GM12878 (cell line): ENCODE data around the gene PYM1. TPM values are rescaled to one million over a fixed set of nuclear protein-coding genes. Genes with fewer than 3 reads are reported as not detected.

Experiments used
- ATAC-seq: fragments of 200-7000 bp; cut with Tn5 transposase; 3 replicates; pipeline ENCODE4 v1.9.1; 2020; ENCODE audit warnings: mild to moderate bottlenecking, moderate library complexity
- BruUV-seq: library from RNA; stranded (reverse); fragments of 400-500 nt; replicated peaks from 2 replicates; lab custom pipeline; 2021; lab: Mats Ljungman, UMichigan
- CTCF ChIA-PET: fragments of 300-600 bp; sonication (Branson Sonifier 250); formaldehyde crosslinking; extraction: SDS; loops from one replicate; lab custom pipeline; 2021; ENCODE audit warnings: inconsistent platforms; lab: Yijun Ruan, JAX
- POLR2A ChIA-PET: fragments of 350-600 bp; formaldehyde crosslinking; extraction: SDS; loops from one replicate; lab custom pipeline; 2021; ENCODE audit warnings: inconsistent platforms; lab: Charles Lee
- RAD21 ChIA-PET: fragments of 300-600 bp; sonication (Branson Sonifier 250); formaldehyde crosslinking; loops from one replicate; lab custom pipeline; 2023; ENCODE audit warnings: antibody characterized with exemption; ENCODE audit not compliant: unreplicated experiment; lab: Charles Lee
- SMC1A ChIA-PET: fragments of 300-600 bp; sonication (Branson Sonifier 250); formaldehyde crosslinking; loops from one replicate; lab custom pipeline; 2023; ENCODE audit not compliant: unreplicated experiment, uncharacterized antibody; lab: Charles Lee
- DNase-seq: peaks from one replicate; pipeline ENCODE4 v3.0.0-alpha.2; 2011; ENCODE audit warnings: low read depth, low spot score
- FAIRE-seq: peaks from 3 replicates; lab custom pipeline; 2011; peaks lifted over from hg19 to GRCh38; lab: Jason Lieb, UNC
- H2AFZ ChIP-seq: 2 replicates; pipeline ENCODE4 v1.6.0; 2011; ENCODE audit warnings: low read depth, low read length, control low read depth; ENCODE audit not compliant: control insufficient read depth
- H3K27ac ChIP-seq: 2 replicates; pipeline ENCODE4 v1.5.1; 2011; ENCODE audit warnings: control low read depth; ENCODE audit not compliant: control insufficient read depth, insufficient read depth
- H3K27me3 ChIP-seq, 2 experiments: replicated peaks in 1 of 2; 2 replicates each; pipeline versions ENCODE4 v1.6.0 to v1.6.1; 2011; ENCODE audit warnings: low read length in 1 of 2; ENCODE audit not compliant: control insufficient read depth in 2 of 2, insufficient read depth in 2 of 2
- H3K36me3 ChIP-seq, 2 experiments: 2 replicates each; pipeline ENCODE4 v1.5.1; 2011; ENCODE audit warnings: low read length in 1 of 2; ENCODE audit not compliant: control insufficient read depth in 2 of 2, insufficient read depth in 2 of 2
- H3K4me1 ChIP-seq: 2 replicates; pipeline ENCODE4 v1.6.1; 2011; ENCODE audit warnings: mild to moderate bottlenecking, low read length, moderate library complexity, mixed read lengths; ENCODE audit not compliant: control insufficient read depth, insufficient read depth
- H3K4me2 ChIP-seq: 2 replicates; pipeline ENCODE4 v1.6.0; 2011; ENCODE audit warnings: control low read depth; ENCODE audit not compliant: control insufficient read depth, insufficient read depth
- H3K4me3 ChIP-seq: fragments of 200-600 bp; sonication (generic); 2 replicates; pipeline ENCODE4 v1.5.1; 2016
- H3K79me2 ChIP-seq: 2 replicates; pipeline ENCODE4 v1.6.0; 2011; ENCODE audit warnings: low read length; ENCODE audit not compliant: control insufficient read depth, insufficient read depth
- H3K9ac ChIP-seq: 2 replicates; pipeline ENCODE4 v1.8.0; 2011; ENCODE audit warnings: low read length, control low read depth, mixed read lengths; ENCODE audit not compliant: control insufficient read depth, insufficient read depth
- H3K9me3 ChIP-seq: replicated peaks from 3 replicates; pipeline ENCODE4 v1.5.1; 2011; ENCODE audit warnings: mild to moderate bottlenecking, low read length; ENCODE audit not compliant: control insufficient read depth, insufficient read depth
- H4K20me1 ChIP-seq: 2 replicates; pipeline ENCODE4 v1.6.0; 2011; ENCODE audit not compliant: control insufficient read depth, insufficient read depth
- CBX3 ChIP-seq: fragments of 200-600 bp; sonication (generic); IDR thresholded peaks from 2 replicates; pipeline ENCODE4 v1.6.1; 2016; ENCODE audit warnings: low read depth, borderline replicate concordance
- EZH2 ChIP-seq: IDR thresholded peaks from 2 replicates; pipeline ENCODE4 v1.6.1; 2012; ENCODE audit warnings: low read depth, mild to moderate bottlenecking, control low read depth, inconsistent platforms, low read length, borderline replicate concordance; ENCODE audit not compliant: control insufficient read depth
- HDGF ChIP-seq: fragments of 450-650 bp; IDR thresholded peaks from 2 replicates; pipeline ENCODE4 v1.6.1; 2016; ENCODE audit warnings: antibody characterized with exemption
- KAT2A ChIP-seq: conservative IDR thresholded peaks from 2 replicates; pipeline ENCODE4 v1.6.1; 2011; ENCODE audit warnings: low read depth, low read length; ENCODE audit not compliant: control insufficient read depth
- KLF5 ChIP-seq: fragments of 450-650 bp; IDR thresholded peaks from 2 replicates; pipeline ENCODE4 v1.6.1; 2014; ENCODE audit warnings: mild to moderate bottlenecking; ENCODE audit not compliant: partially characterized antibody
- MEF2B ChIP-seq: fragments of 450-650 bp; IDR thresholded peaks from 2 replicates; pipeline ENCODE4 v1.6.1; 2018; ENCODE audit warnings: mild to moderate bottlenecking, moderate library complexity; ENCODE audit not compliant: partially characterized antibody, poor library complexity, severe bottlenecking
- MTA3 ChIP-seq: IDR thresholded peaks from 2 replicates; pipeline ENCODE4 v1.6.1; 2012; ENCODE audit warnings: low read length, inconsistent platforms, borderline replicate concordance
- TCF3 ChIP-seq: IDR thresholded peaks from 2 replicates; pipeline ENCODE4 v1.6.1; 2012; ENCODE audit warnings: low read depth, mild to moderate bottlenecking, low read length, borderline replicate concordance; ENCODE audit not compliant: insufficient read depth
- ZSCAN29 ChIP-seq: fragments of 450-650 bp; IDR thresholded peaks from 2 replicates; pipeline ENCODE4 v1.6.1; 2017; ENCODE audit warnings: mild to moderate bottlenecking, moderate library complexity
- WGBS: methylation state at CpG from one replicate; pipeline ENCODE4 v1.1.6; 2016; ENCODE audit warnings: low lambda C conversion rate; ENCODE audit not compliant: insufficient replicate concordance, insufficient coverage; ENCODE audit errors: missing lambda C conversion rate; 5-methylcytosine and 5-hydroxymethylcytosine counted together
- in situ Hi-C: fragments of 300-500 bp; cut with MboI; formaldehyde crosslinking; loops from 9 replicates; pipeline ENCODE4 v1.14.3; 2018; ENCODE audit warnings: mixed read lengths
- intact Hi-C: fragments of 100-400 bp; cut with micrococcal nuclease; formaldehyde crosslinking; loops from one replicate; pipeline ENCODE4 v1.14.2; 2022; ENCODE audit not compliant: unreplicated experiment
- polyA plus RNA-seq, 11 experiments: library from polyadenylated mRNA; depleted of rRNA in 4 of 11; unstranded in 6 of 11; stranded (reverse) in 5 of 11; fragments of >200 nt; fragmentation: Nextera tagmentation in 4 of 11; fragmentation: Illumina TruSeq in 1 of 11; extraction: Ambion mirVana in 4 of 11; extraction: Trizol in 1 of 11; gene quantifications; 1 replicate in 1 of 11; 2 replicates in 10 of 11; pipeline versions ENCODE4 v1.2.1 to v1.2.3, GENCODE V29; 2011 to 2016; ENCODE audit warnings: inconsistent platforms in 2 of 11, missing spikeins in 2 of 11, low read depth in 1 of 11
- total RNA-seq, 4 experiments: library from RNA; depleted of rRNA in 3 of 4; stranded (reverse); fragments of >200 nt in 3 of 4; fragmentation: Illumina TruSeq in 1 of 4; extraction: Trizol in 1 of 4; gene quantifications; 2 replicates each; pipeline versions ENCODE4 v1.2.1 to v1.2.3, GENCODE V29; 2013 to 2021
- TF ChIP-seq, protein P1 (sequence below): fragments of 150-350 bp; IDR thresholded peaks from 2 replicates; pipeline ENCODE4 v1.6.1; 2014; ENCODE audit warnings: mild to moderate bottlenecking, low read depth, low read length
- TF ChIP-seq, protein P2 (sequence below): IDR thresholded peaks from 2 replicates; pipeline ENCODE4 v1.6.1; 2011; ENCODE audit warnings: borderline replicate concordance, low read depth, mild to moderate bottlenecking, moderate library complexity, mixed read lengths, low read length; ENCODE audit not compliant: insufficient read depth; ENCODE audit errors: extremely low read length
- TF ChIP-seq, protein P3 (sequence below): fragments of 450-650 bp; IDR thresholded peaks from 2 replicates; pipeline ENCODE4 v1.6.1; 2017; ENCODE audit warnings: mild to moderate bottlenecking, moderate library complexity

The PYM1 gene
- total and polyA plus RNA-seq, 10 of the 15 experiments (the other 5 are each of a cell fraction or from before 2014, with no cell fraction given): 33.9 to 93.4 (median 55.8) TPM

DNA sequence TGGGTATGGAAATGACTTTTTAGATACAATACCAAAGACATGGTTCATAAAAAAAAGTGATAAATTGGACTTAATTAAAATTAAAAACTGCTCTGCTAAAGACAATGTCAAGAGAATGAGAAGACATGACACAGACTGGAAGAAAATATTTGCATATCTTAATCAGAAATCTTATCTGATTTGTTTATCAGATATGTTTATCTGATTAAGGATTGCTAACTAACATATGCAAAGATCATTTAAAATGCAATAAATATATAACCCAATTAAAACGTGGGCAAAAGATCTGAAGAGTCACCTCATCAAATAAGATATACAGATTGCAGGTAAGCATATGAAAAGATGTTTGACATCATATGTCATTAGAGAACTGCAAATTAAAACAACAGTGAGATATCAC lies 75.0 kb downstream of the PYM1 start:
- intact Hi-C loops: no loop called here
- ATAC-seq: no peak
- POLR2A ChIA-PET: interaction anchor here (0.6 kb wide), 1 partner anchor 10 kb away, joined by 4 read pairs; no protein-coding TSS in a partner anchor
- no peak for FAIRE-seq
- H4K20me1 ChIP-seq: no peaks in the 10 kb centered on the region
- DNase-seq: no peak
- no peaks in the 10 kb centered on the region for H3K9me3 ChIP-seq
- peaks cover 0 to 1% of the 10 kb centered on the region in 2 experiments; a peak in 2 of 4 replicates for H3K27me3 ChIP-seq
- no peaks in the 10 kb centered on the region for H3K79me2 ChIP-seq
- H3K36me3 ChIP-seq: no peaks in the 10 kb centered on the region
- H2AFZ ChIP-seq: no peak overlapping the region
- 3% methylated on average over 1 of the region's 1 CpG for WGBS
- SMC1A ChIA-PET: no interaction called here
- RAD21 ChIA-PET: no interaction called here
- no peak for TF ChIP-seq TCF3
- no peak for TF ChIP-seq HDGF
- no peak for TF ChIP-seq EZH2
- no peak for TF ChIP-seq MTA3
- no peak for TF ChIP-seq MEF2B
- no peak for TF ChIP-seq KLF5
- TF ChIP-seq KAT2A: no peak
- no peak for TF ChIP-seq ZSCAN29
- TF ChIP-seq CBX3: no peak
- TF ChIP-seq, protein P1, sequence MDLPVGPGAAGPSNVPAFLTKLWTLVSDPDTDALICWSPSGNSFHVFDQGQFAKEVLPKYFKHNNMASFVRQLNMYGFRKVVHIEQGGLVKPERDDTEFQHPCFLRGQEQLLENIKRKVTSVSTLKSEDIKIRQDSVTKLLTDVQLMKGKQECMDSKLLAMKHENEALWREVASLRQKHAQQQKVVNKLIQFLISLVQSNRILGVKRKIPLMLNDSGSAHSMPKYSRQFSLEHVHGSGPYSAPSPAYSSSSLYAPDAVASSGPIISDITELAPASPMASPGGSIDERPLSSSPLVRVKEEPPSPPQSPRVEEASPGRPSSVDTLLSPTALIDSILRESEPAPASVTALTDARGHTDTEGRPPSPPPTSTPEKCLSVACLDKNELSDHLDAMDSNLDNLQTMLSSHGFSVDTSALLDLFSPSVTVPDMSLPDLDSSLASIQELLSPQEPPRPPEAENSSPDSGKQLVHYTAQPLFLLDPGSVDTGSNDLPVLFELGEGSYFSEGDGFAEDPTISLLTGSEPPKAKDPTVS: no peak
- TF ChIP-seq, protein P2, sequence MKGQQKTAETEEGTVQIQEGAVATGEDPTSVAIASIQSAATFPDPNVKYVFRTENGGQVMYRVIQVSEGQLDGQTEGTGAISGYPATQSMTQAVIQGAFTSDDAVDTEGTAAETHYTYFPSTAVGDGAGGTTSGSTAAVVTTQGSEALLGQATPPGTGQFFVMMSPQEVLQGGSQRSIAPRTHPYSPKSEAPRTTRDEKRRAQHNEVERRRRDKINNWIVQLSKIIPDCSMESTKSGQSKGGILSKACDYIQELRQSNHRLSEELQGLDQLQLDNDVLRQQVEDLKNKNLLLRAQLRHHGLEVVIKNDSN: no peak
- TF ChIP-seq, protein P3, sequence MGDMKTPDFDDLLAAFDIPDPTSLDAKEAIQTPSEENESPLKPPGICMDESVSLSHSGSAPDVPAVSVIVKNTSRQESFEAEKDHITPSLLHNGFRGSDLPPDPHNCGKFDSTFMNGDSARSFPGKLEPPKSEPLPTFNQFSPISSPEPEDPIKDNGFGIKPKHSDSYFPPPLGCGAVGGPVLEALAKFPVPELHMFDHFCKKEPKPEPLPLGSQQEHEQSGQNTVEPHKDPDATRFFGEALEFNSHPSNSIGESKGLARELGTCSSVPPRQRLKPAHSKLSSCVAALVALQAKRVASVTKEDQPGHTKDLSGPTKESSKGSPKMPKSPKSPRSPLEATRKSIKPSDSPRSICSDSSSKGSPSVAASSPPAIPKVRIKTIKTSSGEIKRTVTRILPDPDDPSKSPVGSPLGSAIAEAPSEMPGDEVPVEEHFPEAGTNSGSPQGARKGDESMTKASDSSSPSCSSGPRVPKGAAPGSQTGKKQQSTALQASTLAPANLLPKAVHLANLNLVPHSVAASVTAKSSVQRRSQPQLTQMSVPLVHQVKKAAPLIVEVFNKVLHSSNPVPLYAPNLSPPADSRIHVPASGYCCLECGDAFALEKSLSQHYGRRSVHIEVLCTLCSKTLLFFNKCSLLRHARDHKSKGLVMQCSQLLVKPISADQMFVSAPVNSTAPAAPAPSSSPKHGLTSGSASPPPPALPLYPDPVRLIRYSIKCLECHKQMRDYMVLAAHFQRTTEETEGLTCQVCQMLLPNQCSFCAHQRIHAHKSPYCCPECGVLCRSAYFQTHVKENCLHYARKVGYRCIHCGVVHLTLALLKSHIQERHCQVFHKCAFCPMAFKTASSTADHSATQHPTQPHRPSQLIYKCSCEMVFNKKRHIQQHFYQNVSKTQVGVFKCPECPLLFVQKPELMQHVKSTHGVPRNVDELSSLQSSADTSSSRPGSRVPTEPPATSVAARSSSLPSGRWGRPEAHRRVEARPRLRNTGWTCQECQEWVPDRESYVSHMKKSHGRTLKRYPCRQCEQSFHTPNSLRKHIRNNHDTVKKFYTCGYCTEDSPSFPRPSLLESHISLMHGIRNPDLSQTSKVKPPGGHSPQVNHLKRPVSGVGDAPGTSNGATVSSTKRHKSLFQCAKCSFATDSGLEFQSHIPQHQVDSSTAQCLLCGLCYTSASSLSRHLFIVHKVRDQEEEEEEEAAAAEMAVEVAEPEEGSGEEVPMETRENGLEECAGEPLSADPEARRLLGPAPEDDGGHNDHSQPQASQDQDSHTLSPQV: no peak
- H3K4me2 ChIP-seq: no peak overlapping the region
- no TSS peak for BruUV-seq
- H3K27ac ChIP-seq: no peak overlapping the region
- no peaks in the 10 kb centered on the region for H3K4me1 ChIP-seq
- CTCF ChIA-PET: interaction anchor here (0.8 kb wide), 1 partner anchor 33 kb away, joined by 3 read pairs; no protein-coding TSS in a partner anchor
- in situ Hi-C loops: no loop called here
- no peak overlapping the region for H3K9ac ChIP-seq
- H3K4me3 ChIP-seq: no peak overlapping the region
